ENCODE results near the gene MRPL16. TPM values are rescaled to one million over a fixed set of nuclear protein-coding genes. Genes with fewer than 3 reads are reported as not detected.

The MRPL16 gene
- total RNA-seq, 2 experiments from 2014 or later, result 22.8 to 24.6 TPM

GRCh38 chr11:59767225-59767611, 43.4 kb downstream of the MRPL16 start:
- H3K36me3 Mint-ChIP-seq (ENCODE audit: low read depth), result no peaks in the 10 kb centered on the region
- peak overlapping the region; percentile 57 for H3K4me3 Mint-ChIP-seq
- H3K4me3 ChIP-seq (ENCODE audit: low read length), result no peak overlapping the region
- ChIA-PET CTCF (interaction anchor here (0.5 to 1.3 kb wide), 2 partner anchors 13 to 274 kb away, joined by 3 to 5 read pairs; no protein-coding TSS in a partner anchor), POLR2A (interaction anchor here (1.1 to 3.2 kb wide), 4 partner anchors 12 to 98 kb away, joined by 3 to 17 read pairs (median 6); partner anchors contain the start of genes PATL1 and STX3)
- TF ChIP-seq, protein P1, sequence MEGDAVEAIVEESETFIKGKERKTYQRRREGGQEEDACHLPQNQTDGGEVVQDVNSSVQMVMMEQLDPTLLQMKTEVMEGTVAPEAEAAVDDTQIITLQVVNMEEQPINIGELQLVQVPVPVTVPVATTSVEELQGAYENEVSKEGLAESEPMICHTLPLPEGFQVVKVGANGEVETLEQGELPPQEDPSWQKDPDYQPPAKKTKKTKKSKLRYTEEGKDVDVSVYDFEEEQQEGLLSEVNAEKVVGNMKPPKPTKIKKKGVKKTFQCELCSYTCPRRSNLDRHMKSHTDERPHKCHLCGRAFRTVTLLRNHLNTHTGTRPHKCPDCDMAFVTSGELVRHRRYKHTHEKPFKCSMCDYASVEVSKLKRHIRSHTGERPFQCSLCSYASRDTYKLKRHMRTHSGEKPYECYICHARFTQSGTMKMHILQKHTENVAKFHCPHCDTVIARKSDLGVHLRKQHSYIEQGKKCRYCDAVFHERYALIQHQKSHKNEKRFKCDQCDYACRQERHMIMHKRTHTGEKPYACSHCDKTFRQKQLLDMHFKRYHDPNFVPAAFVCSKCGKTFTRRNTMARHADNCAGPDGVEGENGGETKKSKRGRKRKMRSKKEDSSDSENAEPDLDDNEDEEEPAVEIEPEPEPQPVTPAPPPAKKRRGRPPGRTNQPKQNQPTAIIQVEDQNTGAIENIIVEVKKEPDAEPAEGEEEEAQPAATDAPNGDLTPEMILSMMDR (IDR thresholded peaks at IDR 0.05), result no peak
- peaks cover 25% of the 10 kb centered on the region for H3K4me1 Mint-ChIP-seq (ENCODE audit: low read depth)
- no peak overlapping the region for H3K27ac ChIP-seq (ENCODE audit: low read depth in 1 of 2, low read length in 2 of 2)
- ATAC-seq (ENCODE audit: poor library complexity) (peak; percentile 80), DNase-seq (peak in 4 of 14 experiments; percentile 22 to 70 (median 53))
- intact Hi-C loops (cut with DNase I, micrococcal nuclease), result no loop called here
- no peaks in the 10 kb centered on the region for H3K9me3 ChIP-seq (ENCODE audit: control insufficient read depth in 1 of 2, insufficient read depth in 1 of 2, low read length in 2 of 2)
- H3K36me3 ChIP-seq (ENCODE audit: insufficient read depth, low read length), result no peaks in the 10 kb centered on the region
- H3K9me3 Mint-ChIP-seq, result no peaks in the 10 kb centered on the region
- H3K27me3 Mint-ChIP-seq, result no peaks in the 10 kb centered on the region
- peak overlapping the region; percentile 21 for H3K27ac Mint-ChIP-seq
- peaks cover 56% of the 10 kb centered on the region for H3K4me1 ChIP-seq (ENCODE audit: insufficient read depth, low read length)
- no peaks in the 10 kb centered on the region for H3K27me3 ChIP-seq (ENCODE audit: control insufficient read depth in 1 of 2, insufficient read depth in 2 of 2, low read length in 2 of 2)

DNA sequence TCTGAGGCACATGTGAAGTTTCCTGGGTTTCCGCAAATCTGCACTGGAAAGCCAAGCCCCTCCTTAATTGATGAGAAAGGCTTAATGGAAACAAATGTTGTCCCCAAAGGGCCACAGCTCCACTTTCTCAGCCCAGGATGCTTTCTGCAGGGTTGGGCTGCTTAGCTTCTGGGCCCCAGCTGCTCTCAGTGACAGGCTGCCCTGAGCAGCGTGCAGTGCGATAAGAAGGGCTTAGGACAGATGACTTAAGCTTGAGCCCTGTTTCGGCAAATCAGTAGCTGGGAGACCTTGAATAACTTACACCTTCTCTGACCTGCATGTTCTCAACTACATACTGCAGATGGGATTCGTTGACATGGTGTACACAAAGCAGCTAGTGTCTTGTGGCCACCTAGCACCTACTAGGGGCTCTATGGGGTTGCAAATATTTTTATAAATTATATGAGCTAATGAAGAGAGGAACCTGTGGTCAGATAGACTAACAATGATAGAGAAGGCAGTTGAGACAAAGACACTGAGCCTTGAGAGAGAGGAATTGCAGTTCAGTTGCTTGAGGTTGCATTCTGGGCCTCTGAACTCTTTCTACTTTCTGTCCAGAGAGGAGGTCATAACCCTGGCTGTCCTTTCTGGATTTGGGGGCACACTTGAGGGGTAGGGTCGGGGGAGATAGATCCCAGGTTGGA, 43.9 kb downstream of the MRPL16 start:
- intact Hi-C loops (cut with DNase I, micrococcal nuclease), result no loop called here
- DNase-seq (no peak), ATAC-seq (ENCODE audit: poor library complexity) (no peak)
- Mint-ChIP-seq H3K27ac (peak overlapping the region; percentile 21), H3K36me3 (ENCODE audit: low read depth) (no peaks in the 10 kb centered on the region), H3K27me3 (no peaks in the 10 kb centered on the region), H3K4me1 (ENCODE audit: low read depth) (peaks cover 19% of the 10 kb centered on the region), H3K4me3 (peak overlapping the region; percentile 57), H3K9me3 (no peaks in the 10 kb centered on the region)
- no peak overlapping the region for H3K4me3 ChIP-seq (ENCODE audit: low read length)
- H3K36me3 ChIP-seq (ENCODE audit: insufficient read depth, low read length), result no peaks in the 10 kb centered on the region
- H3K27ac ChIP-seq (ENCODE audit: low read depth in 1 of 2, low read length in 2 of 2), result no peak overlapping the region
- H3K4me1 ChIP-seq (ENCODE audit: insufficient read depth, low read length), result peaks cover 51% of the 10 kb centered on the region
- no peaks in the 10 kb centered on the region for H3K27me3 ChIP-seq (ENCODE audit: control insufficient read depth in 1 of 2, insufficient read depth in 2 of 2, low read length in 2 of 2)
- no peaks in the 10 kb centered on the region for H3K9me3 ChIP-seq (ENCODE audit: control insufficient read depth in 1 of 2, insufficient read depth in 1 of 2, low read length in 2 of 2)
- ChIA-PET CTCF (interaction anchor here (1.3 kb wide), 1 partner anchor 12 kb away, joined by 5 read pairs; no protein-coding TSS in a partner anchor), POLR2A (interaction anchor here (1.1 to 3.2 kb wide), 5 partner anchors 12 to 98 kb away, joined by 3 to 17 read pairs (median 5); partner anchors contain the start of genes MRPL16, PATL1 and STX3)
- TF ChIP-seq, protein P1 (IDR thresholded peaks at IDR 0.05), result no peak

- POLR2A ChIA-PET, result interaction anchor here (3.2 kb wide), 1 partner anchor 10 kb away, joined by 17 read pairs; the partner anchor contains the start of gene STX3
- H3K4me1 Mint-ChIP-seq (ENCODE audit: low read depth), result peaks cover 15% of the 10 kb centered on the region
- H3K4me3 ChIP-seq (ENCODE audit: low read length), result no peak overlapping the region
Measured at GRCh38 chr11:59765068-59765735, 45.4 kb downstream of the MRPL16 start.

More at GRCh38 chr11:59765068-59765735, 45.4 kb downstream of the MRPL16 start:
- no peaks in the 10 kb centered on the region for H3K27me3 Mint-ChIP-seq
- DNase-seq (peak in 1 of 14 experiments; percentile 17), ATAC-seq (ENCODE audit: poor library complexity) (no peak)
- no peaks in the 10 kb centered on the region for H3K27me3 ChIP-seq (ENCODE audit: control insufficient read depth in 1 of 2, insufficient read depth in 2 of 2, low read length in 2 of 2)
- H3K27ac Mint-ChIP-seq, result no peak overlapping the region
- peaks cover 3% of the 10 kb centered on the region for H3K36me3 ChIP-seq (ENCODE audit: insufficient read depth, low read length)
- H3K9me3 Mint-ChIP-seq, result no peaks in the 10 kb centered on the region
- TF ChIP-seq, protein P1 (IDR thresholded peaks at IDR 0.05), result no peak
- peaks cover 46% of the 10 kb centered on the region for H3K4me1 ChIP-seq (ENCODE audit: insufficient read depth, low read length)
- no peak overlapping the region for H3K4me3 Mint-ChIP-seq
- intact Hi-C loops (cut with DNase I, micrococcal nuclease), result no loop called here
- no peaks in the 10 kb centered on the region for H3K36me3 Mint-ChIP-seq (ENCODE audit: low read depth)
- no peak overlapping the region for H3K27ac ChIP-seq (ENCODE audit: low read depth in 1 of 2, low read length in 2 of 2)
- CTCF ChIA-PET, result interaction anchor here (0.6 kb wide), 1 partner anchor 32 kb away, joined by 3 read pairs; no protein-coding TSS in a partner anchor
- H3K9me3 ChIP-seq (ENCODE audit: control insufficient read depth in 1 of 2, insufficient read depth in 1 of 2, low read length in 2 of 2), result no peaks in the 10 kb centered on the region
